HepG2 (cell line): ENCODE results near the gene RPS28. TPM values are rescaled to one million over a fixed set of nuclear protein-coding genes. Genes with fewer than 3 reads are reported as not detected.

Experiments
- ATAC-seq: fragments of 200-7000 bp; cut with Tn5 transposase; 3 replicates; pipeline ENCODE4 v1.9.1; 2020; ENCODE audit warnings: mild to moderate bottlenecking, moderate library complexity
- BruUV-seq: library from RNA; stranded (reverse); fragments of 400-500 nt; replicated peaks from 2 replicates; lab custom pipeline; 2021; lab: Mats Ljungman, UMichigan
- CTCF ChIA-PET: fragments of 300-600 bp; formaldehyde crosslinking; extraction: SDS; loops from one replicate; lab custom pipeline; 2021; ENCODE audit warnings: low total read pairs, inconsistent platforms, low intra/inter-chr PET ratio; lab: Yijun Ruan, JAX
- POLR2A ChIA-PET: fragments of 350-600 bp; sonication (Branson Sonifier 250); formaldehyde crosslinking; loops from one replicate; lab custom pipeline; 2020; ENCODE audit warnings: antibody characterized with exemption, inconsistent platforms; lab: Yijun Ruan, JAX
- DNase-seq: peaks from one replicate; pipeline ENCODE4 v3.0.0-alpha.2; 2015; ENCODE audit warnings: low spot score
- FAIRE-seq: peaks from 3 replicates; lab custom pipeline; 2011; peaks lifted over from hg19 to GRCh38; lab: Jason Lieb, UNC
- H2AFZ ChIP-seq: one replicate; pipeline ENCODE4 v1.6.1; 2011; ENCODE audit warnings: low read length, inconsistent platforms
- H3K27ac ChIP-seq: fragments of 300-600 bp; 3 replicates; pipeline ENCODE4 v1.8.0; 2011; ENCODE audit warnings: mixed run types, mild to moderate bottlenecking, mixed read lengths, low read length, inconsistent platforms; ENCODE audit not compliant: insufficient read depth; ENCODE audit errors: extremely low read length
- H3K27me3 ChIP-seq, 2 experiments: fragments of 200-600 bp in 1 of 2; 2 replicates in 1 of 2; 3 replicates in 1 of 2; pipeline versions ENCODE4 v1.6.0 to v1.8.0; 2011; ENCODE audit warnings: low read length in 2 of 2, mild to moderate bottlenecking in 2 of 2, moderate library complexity in 2 of 2, inconsistent platforms in 1 of 2; ENCODE audit not compliant: insufficient read depth in 2 of 2, control insufficient read depth in 1 of 2
- H3K36me3 ChIP-seq, 2 experiments: fragments of 200-600 bp in 1 of 2; replicated peaks in 1 of 2; 2 replicates in 1 of 2; 3 replicates in 1 of 2; pipeline versions ENCODE4 v1.5.1 to v1.8.0; 2011; ENCODE audit warnings: low read length in 2 of 2, inconsistent platforms in 1 of 2; ENCODE audit not compliant: insufficient read depth in 2 of 2, control insufficient read depth in 1 of 2
- H3K4me1 ChIP-seq: 2 replicates; pipeline ENCODE4 v1.5.1; 2012; ENCODE audit warnings: low read length, inconsistent platforms; ENCODE audit not compliant: insufficient read depth
- H3K4me2 ChIP-seq: 2 replicates; pipeline ENCODE4 v1.6.0; 2011; ENCODE audit warnings: low read depth, low read length, inconsistent platforms
- H3K4me3 ChIP-seq, 3 experiments: fragments of 200-600 bp in 1 of 3; sonication (generic), shearing (Covaris generic) in 1 of 3; replicated peaks in 1 of 3; 2 replicates each; pipeline ENCODE4 v1.5.1; 2011 to 2016; ENCODE audit warnings: low read length in 3 of 3, inconsistent platforms in 2 of 3, low read depth in 2 of 3, mild to moderate bottlenecking in 2 of 3, control low read depth in 1 of 3, mixed read lengths in 1 of 3; ENCODE audit not compliant: insufficient read depth in 1 of 3
- H3K79me2 ChIP-seq: one replicate; pipeline ENCODE4 v1.6.1; 2011; ENCODE audit warnings: low read length, inconsistent platforms; ENCODE audit not compliant: insufficient read depth
- H3K9ac ChIP-seq: 2 replicates; pipeline ENCODE4 v1.6.0; 2011; ENCODE audit warnings: mild to moderate bottlenecking, low read depth, low read length, inconsistent platforms; ENCODE audit not compliant: insufficient read depth
- H3K9me3 ChIP-seq: 2 replicates; pipeline ENCODE4 v1.5.1; 2012; ENCODE audit warnings: mild to moderate bottlenecking, low read length
- H4K20me1 ChIP-seq: 2 replicates; pipeline ENCODE4 v1.6.0; 2011; ENCODE audit warnings: inconsistent platforms, mild to moderate bottlenecking, low read length, moderate library complexity; ENCODE audit not compliant: insufficient read depth
- CAMTA2 ChIP-seq: sonication (generic); formaldehyde crosslinking; IDR thresholded peaks from 2 replicates; pipeline ENCODE4 v1.4.0; 2020; ENCODE audit warnings: mild to moderate bottlenecking, missing genetic modification reagents, borderline replicate concordance
- KDM6A ChIP-seq: IDR thresholded peaks from 2 replicates; pipeline ENCODE4 v1.6.1; 2016; ENCODE audit warnings: low read depth
- MED13 ChIP-seq: sonication (generic); formaldehyde crosslinking; IDR thresholded peaks from 2 replicates; pipeline ENCODE4 v1.5.0; 2020; ENCODE audit warnings: missing genetic modification reagents
- MZF1 ChIP-seq: sonication (generic); formaldehyde crosslinking; IDR thresholded peaks from 2 replicates; pipeline ENCODE4 v1.8.1; 2023; ENCODE audit warnings: mild to moderate bottlenecking, missing genetic modification reagents, borderline replicate concordance
- NFE2 ChIP-seq: sonication (generic); formaldehyde crosslinking; IDR thresholded peaks from 2 replicates; pipeline ENCODE4 v1.4.0; 2020; ENCODE audit warnings: missing genetic modification reagents
- RBAK ChIP-seq: sonication (generic); formaldehyde crosslinking; IDR thresholded peaks from 2 replicates; pipeline ENCODE4 v1.5.1; 2020; ENCODE audit warnings: mild to moderate bottlenecking, missing genetic modification reagents
- SALL2 ChIP-seq: sonication (generic); formaldehyde crosslinking; IDR thresholded peaks from 2 replicates; pipeline ENCODE4 v1.8.1; 2023; ENCODE audit warnings: mild to moderate bottlenecking, missing genetic modification reagents, inconsistent platforms
- SRF ChIP-seq: IDR thresholded peaks from 2 replicates; pipeline ENCODE4 v1.6.1; 2011; ENCODE audit warnings: mild to moderate bottlenecking, low read depth, low read length, moderate library complexity
- STAG1 ChIP-seq: sonication (generic); formaldehyde crosslinking; IDR thresholded peaks from 2 replicates; pipeline ENCODE4 v1.4.0; 2020; ENCODE audit warnings: missing genetic modification reagents
- TOPORS ChIP-seq: sonication (generic); formaldehyde crosslinking; IDR thresholded peaks from 2 replicates; pipeline ENCODE4 v1.8.0; 2023; ENCODE audit warnings: mild to moderate bottlenecking, missing genetic modification reagents
- ZBTB20 ChIP-seq: sonication (generic); formaldehyde crosslinking; IDR thresholded peaks from 2 replicates; pipeline ENCODE4 v1.8.1; 2023; ENCODE audit warnings: missing genetic modification reagents, low read depth, mild to moderate bottlenecking, borderline replicate concordance
- ZFY ChIP-seq: sonication (generic); formaldehyde crosslinking; IDR thresholded peaks from 2 replicates; pipeline ENCODE4 v1.4.0; 2020; ENCODE audit warnings: missing genetic modification reagents
- ZNF232 ChIP-seq: sonication (generic); formaldehyde crosslinking; IDR thresholded peaks from 2 replicates; pipeline ENCODE4 v1.4.0; 2020; ENCODE audit warnings: missing genetic modification reagents, borderline replicate concordance
- ZNF317 ChIP-seq: sonication (generic); formaldehyde crosslinking; IDR thresholded peaks from 2 replicates; pipeline ENCODE4 v1.5.0; 2020; ENCODE audit warnings: mild to moderate bottlenecking, missing genetic modification reagents
- ZNF34 ChIP-seq: sonication (generic); formaldehyde crosslinking; IDR thresholded peaks from 2 replicates; pipeline ENCODE4 v1.4.0; 2020; ENCODE audit warnings: mild to moderate bottlenecking, missing genetic modification reagents, borderline replicate concordance
- ZNF350 ChIP-seq: sonication (generic); formaldehyde crosslinking; IDR thresholded peaks from 2 replicates; pipeline ENCODE4 v1.4.0; 2020; ENCODE audit warnings: mild to moderate bottlenecking, low read depth, missing genetic modification reagents, borderline replicate concordance
- ZNF562 ChIP-seq: sonication (generic); formaldehyde crosslinking; IDR thresholded peaks from 2 replicates; pipeline ENCODE4 v1.8.0; 2022; ENCODE audit warnings: missing genetic modification reagents, borderline replicate concordance
- ZNF589 ChIP-seq: sonication (generic); formaldehyde crosslinking; conservative IDR thresholded peaks from 2 replicates; pipeline ENCODE4 v1.8.0; 2022; ENCODE audit warnings: mild to moderate bottlenecking, moderate library complexity, missing genetic modification reagents
- ZNF674 ChIP-seq: sonication (generic); formaldehyde crosslinking; IDR thresholded peaks from 2 replicates; pipeline ENCODE4 v1.5.0; 2020; ENCODE audit warnings: low read depth, mild to moderate bottlenecking, missing genetic modification reagents
- ZNF75D ChIP-seq: sonication (generic); formaldehyde crosslinking; IDR thresholded peaks from 2 replicates; pipeline ENCODE4 v1.8.1; 2023; ENCODE audit warnings: missing genetic modification reagents, mild to moderate bottlenecking, borderline replicate concordance
- ZNF879 ChIP-seq: sonication (generic); formaldehyde crosslinking; IDR thresholded peaks from 2 replicates; pipeline ENCODE4 v1.8.1; 2023; ENCODE audit warnings: missing genetic modification reagents
- WGBS: methylation state at CpG from one replicate; pipeline ENCODE4 v1.1.6; 2017; ENCODE audit warnings: low lambda C conversion rate; 5-methylcytosine and 5-hydroxymethylcytosine counted together
- in situ Hi-C: cut with HindIII; loops from 2 replicates; pipeline ENCODE4 v1.10.0; 2017; ENCODE audit warnings: low pct_unique_long_range_greater_than_20kb; ENCODE audit not compliant: extremely low pct_ligation_motif_present
- intact Hi-C: fragments of 100-400 bp; cut with micrococcal nuclease; formaldehyde crosslinking; loops from one replicate; pipeline ENCODE4 v1.10.0; 2022; ENCODE audit not compliant: unreplicated experiment
- polyA plus RNA-seq, 8 experiments: library from polyadenylated mRNA; depleted of rRNA in 3 of 8; stranded (reverse) in 7 of 8; unstranded in 1 of 8; fragments of >200 nt; fragmentation: Illumina TruSeq in 4 of 8; extraction: Trizol in 4 of 8; gene quantifications; 2 replicates each; pipeline versions ENCODE4 v1.2.1 to v1.2.3, GENCODE V29; 2011 to 2016; ENCODE audit warnings: low read depth in 4 of 8, missing spikeins in 1 of 8, mixed read lengths in 1 of 8; ENCODE audit not compliant: insufficient read depth in 1 of 8
- total RNA-seq, 5 experiments: library from RNA; depleted of rRNA; stranded (reverse); fragments of >200 nt; fragmentation: Illumina TruSeq; extraction: Trizol; gene quantifications; 2 replicates each; pipeline ENCODE4 v1.2.3, GENCODE V29; 2016; ENCODE audit warnings: low read depth in 1 of 5
- TF ChIP-seq, protein P1 (sequence below): sonication (generic); formaldehyde crosslinking; IDR thresholded peaks from 2 replicates; pipeline ENCODE4 v1.5.0; 2020; ENCODE audit warnings: missing genetic modification reagents
- TF ChIP-seq, protein P2 (sequence below): sonication (generic); formaldehyde crosslinking; IDR thresholded peaks from 2 replicates; pipeline ENCODE4 v1.9.0; 2021; ENCODE audit warnings: missing genetic modification reagents, mild to moderate bottlenecking, borderline replicate concordance

The RPS28 gene
- total and polyA plus RNA-seq, 2 of the 13 experiments (the other 11 are each of a cell fraction or from before 2014, with no cell fraction given) = 281 to 545 TPM

DNA sequence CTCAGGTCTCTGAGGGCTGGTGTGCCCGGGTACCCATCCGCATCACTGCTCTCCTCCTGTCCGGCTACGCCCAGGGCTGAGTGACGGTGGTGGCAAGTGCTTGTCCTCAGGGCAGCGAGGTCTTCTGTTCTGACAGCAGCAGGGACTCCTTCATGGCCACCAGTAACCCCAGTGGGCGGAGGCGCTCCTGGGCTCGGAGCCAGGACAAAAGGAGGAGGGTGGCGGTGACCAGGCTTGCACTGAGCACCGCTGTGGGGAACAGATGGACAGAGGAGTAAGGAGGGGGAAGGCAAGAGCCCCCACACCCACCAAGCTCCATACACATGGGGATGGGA lies 19.0 kb upstream of the RPS28 start (continued):
- TF ChIP-seq, protein P1, sequence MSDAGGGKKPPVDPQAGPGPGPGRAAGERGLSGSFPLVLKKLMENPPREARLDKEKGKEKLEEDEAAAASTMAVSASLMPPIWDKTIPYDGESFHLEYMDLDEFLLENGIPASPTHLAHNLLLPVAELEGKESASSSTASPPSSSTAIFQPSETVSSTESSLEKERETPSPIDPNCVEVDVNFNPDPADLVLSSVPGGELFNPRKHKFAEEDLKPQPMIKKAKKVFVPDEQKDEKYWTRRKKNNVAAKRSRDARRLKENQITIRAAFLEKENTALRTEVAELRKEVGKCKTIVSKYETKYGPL = no peak
- no peak for TF ChIP-seq ZNF562 (CRISPR knock-in tag)
- TF ChIP-seq ZBTB20 (CRISPR knock-in tag) = no peak

DNA sequence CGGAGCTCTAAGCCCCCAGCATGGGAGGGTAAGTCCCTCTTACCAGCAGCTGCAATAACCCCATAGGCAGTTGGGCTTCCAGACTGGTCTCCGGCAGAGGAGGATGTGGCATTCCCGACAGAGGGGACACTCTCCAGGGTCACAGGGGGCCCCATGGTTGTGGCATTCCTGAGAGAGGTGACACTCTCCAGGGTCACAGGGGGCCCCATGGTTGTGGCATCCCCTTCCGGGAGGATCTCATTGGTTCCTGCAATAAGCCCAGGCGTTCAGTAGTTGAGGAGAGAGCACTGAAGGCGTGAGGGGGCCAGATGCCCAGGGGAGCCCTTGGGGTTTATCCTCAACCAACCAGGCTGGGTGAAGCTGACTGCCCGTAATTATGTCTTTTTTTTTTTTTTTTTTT lies 18.6 kb upstream of the RPS28 start:
- peaks cover 16% of the 10 kb centered on the region for H3K79me2 ChIP-seq
- no peaks in the 10 kb centered on the region for H3K27me3 ChIP-seq
- no peaks in the 10 kb centered on the region for H4K20me1 ChIP-seq
- H3K9me3 ChIP-seq = no peaks in the 10 kb centered on the region
- in situ Hi-C loops = no loop called here
- H3K4me2 ChIP-seq = no peak overlapping the region
- no peak overlapping the region for H3K27ac ChIP-seq
- H3K4me3 ChIP-seq = no peak overlapping the region
- H2AFZ ChIP-seq = no peak overlapping the region
- peaks cover 8 to 22% of the 10 kb centered on the region in 2 experiments; a peak in 4 of 5 replicates for H3K36me3 ChIP-seq
- no TSS peak for BruUV-seq
- DNase-seq = no peak
- ChIA-PET POLR2A (interaction anchor here (0.7 to 1.8 kb wide), 2 partner anchors 19 to 211 kb away, joined by 4 read pairs; partner anchors contain the start of genes NDUFA7, RPS28 and ZNF414), CTCF (no interaction called here)
- ATAC-seq = no peak
- no peak for FAIRE-seq
- H3K9ac ChIP-seq = no peak overlapping the region
- peaks cover 27% of the 10 kb centered on the region for H3K4me1 ChIP-seq
- 96% methylated on average over 4 of the region's 7 CpGs for WGBS
- no peak for TF ChIP-seq ZNF589
- TF ChIP-seq STAG1 (CRISPR knock-in tag) = no peak
- no peak for TF ChIP-seq TOPORS (CRISPR knock-in tag)
- TF ChIP-seq, protein P2, sequence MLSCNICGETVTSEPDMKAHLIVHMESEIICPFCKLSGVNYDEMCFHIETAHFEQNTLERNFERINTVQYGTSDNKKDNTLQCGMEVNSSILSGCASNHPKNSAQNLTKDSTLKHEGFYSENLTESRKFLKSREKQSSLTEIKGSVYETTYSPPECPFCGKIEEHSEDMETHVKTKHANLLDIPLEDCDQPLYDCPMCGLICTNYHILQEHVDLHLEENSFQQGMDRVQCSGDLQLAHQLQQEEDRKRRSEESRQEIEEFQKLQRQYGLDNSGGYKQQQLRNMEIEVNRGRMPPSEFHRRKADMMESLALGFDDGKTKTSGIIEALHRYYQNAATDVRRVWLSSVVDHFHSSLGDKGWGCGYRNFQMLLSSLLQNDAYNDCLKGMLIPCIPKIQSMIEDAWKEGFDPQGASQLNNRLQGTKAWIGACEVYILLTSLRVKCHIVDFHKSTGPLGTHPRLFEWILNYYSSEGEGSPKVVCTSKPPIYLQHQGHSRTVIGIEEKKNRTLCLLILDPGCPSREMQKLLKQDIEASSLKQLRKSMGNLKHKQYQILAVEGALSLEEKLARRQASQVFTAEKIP (CRISPR knock-in tag) = no peak
- no peak for TF ChIP-seq MZF1
- no peak for TF ChIP-seq CAMTA2 (CRISPR knock-in tag)
- TF ChIP-seq ZNF879 (CRISPR knock-in tag) = no peak
- no peak for TF ChIP-seq KDM6A (CRISPR knock-in tag)
- TF ChIP-seq RBAK (CRISPR knock-in tag) = no peak
- TF ChIP-seq ZFY = no peak
- no peak for TF ChIP-seq ZNF674
- TF ChIP-seq SALL2 = no peak
- no peak for TF ChIP-seq ZNF350
- no peak for TF ChIP-seq ZNF317 (CRISPR knock-in tag)
- TF ChIP-seq MED13 (CRISPR knock-in tag) = no peak
- TF ChIP-seq ZNF34 (CRISPR knock-in tag) = no peak
- no peak for TF ChIP-seq NFE2 (CRISPR knock-in tag)
- TF ChIP-seq SRF = no peak
- no peak for TF ChIP-seq ZNF75D
- no peak for TF ChIP-seq ZNF232
- TF ChIP-seq, all 625 proteins: peak for 0
- intact Hi-C loops = no loop called here
